ENCODE measurements around the gene PACRG.

PACRG gene

DNA sequence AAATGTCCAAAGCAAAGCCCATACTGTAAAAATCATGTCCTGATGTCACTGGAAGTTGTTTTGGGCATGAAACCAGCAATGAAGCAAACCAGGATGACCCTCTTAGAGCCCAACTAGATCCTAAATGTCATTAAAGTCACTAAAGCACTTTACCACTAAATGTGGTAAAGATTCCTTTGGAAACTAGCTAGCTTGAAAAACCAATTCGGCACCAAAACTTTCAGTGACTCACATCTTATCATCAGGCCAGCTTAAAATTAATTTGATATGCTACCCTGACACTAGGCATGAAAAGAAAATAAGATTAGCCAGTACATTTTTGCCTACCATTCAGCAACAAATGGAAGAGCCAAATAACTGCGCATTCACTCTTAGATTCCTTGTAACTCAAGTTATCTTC is 145.8 kb downstream of the PACRG start:
- DNase-seq, result no peak

DNA sequence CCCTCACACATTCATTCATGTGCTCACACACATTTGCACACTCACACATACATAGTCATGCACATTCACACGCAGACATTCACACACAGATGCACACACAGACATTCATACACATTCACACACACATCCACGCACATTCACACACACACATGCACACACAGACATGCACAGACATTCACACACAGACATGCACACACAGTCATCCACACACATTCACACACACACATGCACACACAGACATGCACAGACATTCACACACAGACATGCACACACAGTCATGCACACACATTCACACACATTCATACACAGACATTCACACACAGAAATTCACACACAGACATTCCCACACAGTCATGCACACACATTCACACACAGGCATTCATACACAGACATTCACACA is 147.3 kb downstream of the PACRG start:
- no peak for DNase-seq

DNA sequence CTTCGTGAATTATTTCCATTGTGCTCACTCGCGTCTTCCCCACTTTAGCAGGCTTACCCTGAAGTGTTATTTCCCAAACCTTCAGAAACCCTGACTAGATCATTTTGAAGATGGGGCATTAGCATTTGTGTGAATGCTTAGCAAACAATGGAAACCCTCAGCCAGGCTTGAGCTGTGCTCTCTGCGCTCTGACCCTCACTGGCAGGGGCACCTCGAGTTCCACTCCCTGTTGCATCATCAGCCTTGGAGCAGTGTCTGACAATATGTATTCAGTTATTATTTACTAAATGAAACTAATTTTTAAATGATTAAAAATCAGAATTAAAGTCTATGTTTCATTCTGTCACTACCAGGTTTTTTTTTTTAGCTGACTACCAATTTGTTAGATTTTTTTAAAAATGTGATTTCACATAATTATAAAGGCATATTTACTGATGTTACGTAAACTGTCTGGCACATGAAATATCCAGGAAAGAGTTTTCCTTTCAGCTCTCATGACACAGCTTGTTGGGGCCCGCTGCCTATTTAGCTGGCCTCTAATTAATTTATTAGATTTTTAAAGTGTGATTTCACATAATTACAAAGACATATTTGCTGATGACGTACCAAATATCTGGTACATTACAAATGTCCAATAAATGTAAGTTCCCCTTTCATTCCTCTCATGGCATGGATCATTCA is 155.2 kb downstream of the PACRG start:
- no peak for DNase-seq

GRCh38 chr6:162887981-162888689 is 160.4 kb downstream of the PACRG start:
- no peak for DNase-seq

- DNase-seq, result no peak
These were observed 161.5 kb downstream of the PACRG start for GRCh38 chr6:162889303-162889702.

GRCh38 chr6:162898011-162898410 is 170.2 kb downstream of the PACRG start:
- DNase-seq, result no peak

DNA sequence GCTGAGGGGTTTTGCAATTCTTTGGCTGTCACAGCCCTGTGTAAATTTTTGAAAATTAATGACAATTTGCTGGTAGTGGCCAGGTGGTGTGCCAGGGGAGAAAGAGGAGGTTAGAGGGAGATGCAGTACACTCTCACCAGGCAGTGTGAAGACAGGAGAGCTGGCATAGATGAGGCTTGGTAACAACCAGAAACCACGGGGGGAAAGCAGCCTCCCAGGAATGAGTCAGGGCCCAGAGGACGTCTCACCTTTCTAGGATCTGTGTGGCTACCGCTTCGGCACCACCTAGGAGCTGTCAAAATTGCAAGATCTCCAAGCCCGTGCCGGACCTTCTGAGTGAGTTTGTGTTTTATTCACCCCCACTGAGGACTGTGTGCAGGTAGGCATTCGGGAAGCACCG is 171.4 kb downstream of the PACRG start:
- no peak for DNase-seq

DNA sequence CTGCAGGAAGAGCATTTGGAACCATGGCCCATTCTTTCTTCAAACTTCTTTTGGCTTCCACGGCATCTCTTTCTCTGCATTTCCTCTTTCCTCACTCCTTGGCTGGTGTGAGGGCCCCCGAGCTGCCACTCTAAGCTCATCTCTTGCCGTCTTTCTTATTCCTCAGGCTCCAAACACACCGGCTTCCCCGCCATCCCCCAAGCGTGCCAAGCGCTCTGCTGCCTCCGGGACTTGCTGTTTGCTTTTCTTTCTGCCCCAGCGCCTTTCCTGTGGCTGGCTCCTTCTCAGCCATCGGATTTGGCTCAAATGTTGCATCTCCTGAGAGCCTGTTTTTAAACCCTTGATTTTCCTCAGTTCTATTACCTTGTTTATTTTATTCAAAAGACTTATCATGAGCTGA is 172.7 kb downstream of the PACRG start:
- no peak for DNase-seq

- no peak for DNase-seq
These were observed 176.4 kb downstream of the PACRG start for GRCh38 chr6:162904069-162904663.

- DNase-seq, result no peak
These were observed 178.7 kb downstream of the PACRG start for GRCh38 chr6:162906479-162906878.

DNA sequence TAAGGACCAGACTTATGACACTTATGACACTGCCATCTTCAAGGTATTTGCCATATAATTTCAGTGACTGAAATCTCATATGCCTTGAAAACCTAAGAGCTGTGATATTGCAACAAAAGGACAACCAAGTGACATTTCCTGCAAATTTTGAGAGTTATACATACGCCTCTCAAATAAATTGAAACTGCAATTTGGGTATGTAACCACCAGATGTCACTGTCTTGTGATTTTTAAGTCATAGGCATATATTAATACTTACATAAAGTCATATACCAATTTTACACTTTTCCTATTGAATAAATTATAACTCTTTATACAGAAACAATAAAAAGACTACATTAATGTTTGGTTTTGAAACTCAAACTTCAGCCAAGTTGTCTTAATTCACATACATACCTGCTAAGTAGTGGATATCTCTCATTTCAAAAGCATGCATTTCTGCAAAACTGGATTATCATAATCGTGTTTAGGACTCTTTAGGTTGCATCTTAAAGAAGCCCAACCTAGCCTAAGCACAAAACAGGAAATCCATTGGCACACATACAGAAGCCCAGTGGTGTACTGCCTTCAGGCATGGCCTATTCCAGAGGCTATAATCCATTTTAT is 180.2 kb downstream of the PACRG start:
- no peak for DNase-seq

GRCh38 chr6:162913206-162913605 is 185.4 kb downstream of the PACRG start:
- no peak for DNase-seq

DNA sequence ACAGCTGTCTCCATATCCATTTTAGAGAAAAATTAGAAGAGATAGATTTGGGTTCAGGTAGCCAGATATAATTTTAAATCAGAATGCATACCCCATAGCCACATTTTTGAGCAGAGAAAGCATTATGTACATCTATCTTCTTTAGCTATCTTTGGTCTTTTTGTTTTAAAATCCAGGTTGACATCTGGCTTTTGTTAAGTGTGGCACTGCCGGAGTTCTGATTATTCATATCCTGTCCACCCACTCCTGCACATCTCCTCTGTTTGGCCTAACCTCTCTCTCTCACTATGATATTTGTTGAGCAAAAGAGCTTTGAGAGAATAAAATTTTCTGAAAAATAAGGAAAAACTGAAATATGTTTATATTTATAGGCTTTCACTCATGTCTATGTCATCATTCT is 189.7 kb downstream of the PACRG start:
- DNase-seq, result no peak

- DNase-seq, result no peak
These were observed 193.3 kb downstream of the PACRG start for GRCh38 chr6:162921062-162921461.

GRCh38 chr6:162921510-162922040 is 193.8 kb downstream of the PACRG start:
- no peak for DNase-seq

DNA sequence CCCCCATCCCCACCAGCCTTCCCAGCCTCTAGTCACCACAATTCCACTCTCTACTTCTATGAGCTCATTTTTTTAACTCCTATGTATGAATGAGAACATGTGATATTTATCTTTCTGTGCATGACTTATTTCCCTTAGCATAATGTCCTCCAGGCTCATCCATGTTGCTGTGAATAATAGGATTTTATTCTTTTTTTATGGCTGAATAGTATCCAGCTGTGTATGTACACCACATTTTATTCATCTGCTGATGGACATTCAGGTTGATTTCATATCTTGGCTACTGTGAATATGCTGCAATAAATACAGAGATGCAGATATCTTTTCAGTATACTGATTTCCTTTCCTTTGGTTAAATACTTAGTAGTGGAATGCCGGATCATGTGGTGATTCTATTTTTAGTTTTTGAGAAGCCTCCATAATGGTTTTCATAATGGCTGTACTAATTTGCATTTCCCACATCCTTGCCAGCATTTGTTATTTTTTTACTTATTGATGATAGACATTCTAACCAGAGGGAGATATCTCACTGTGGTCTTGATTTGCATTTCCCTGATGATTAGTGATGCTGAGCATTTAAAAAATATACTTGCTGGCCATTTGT is 194.9 kb downstream of the PACRG start:
- DNase-seq, result no peak

DNA sequence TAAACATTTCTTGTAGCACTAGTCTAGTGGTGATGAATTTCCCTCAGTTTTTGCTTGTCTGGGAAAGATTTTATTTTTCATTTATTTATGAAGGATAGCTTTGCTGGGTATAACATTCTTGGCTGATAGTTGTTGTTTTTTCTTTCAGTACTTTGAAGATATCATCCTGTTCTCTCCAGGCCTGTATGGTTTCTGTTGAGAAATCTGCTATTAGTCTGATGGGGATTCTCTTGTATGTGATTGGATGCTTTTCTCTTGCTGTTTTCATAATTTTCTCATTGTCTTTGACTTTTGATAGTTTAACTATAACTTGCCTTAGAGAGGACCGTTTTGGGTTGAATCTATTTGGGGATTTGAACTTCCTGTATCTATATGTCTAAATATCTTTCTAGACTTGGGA is 207.1 kb downstream of the PACRG start:
- DNase-seq, result no peak

DNA sequence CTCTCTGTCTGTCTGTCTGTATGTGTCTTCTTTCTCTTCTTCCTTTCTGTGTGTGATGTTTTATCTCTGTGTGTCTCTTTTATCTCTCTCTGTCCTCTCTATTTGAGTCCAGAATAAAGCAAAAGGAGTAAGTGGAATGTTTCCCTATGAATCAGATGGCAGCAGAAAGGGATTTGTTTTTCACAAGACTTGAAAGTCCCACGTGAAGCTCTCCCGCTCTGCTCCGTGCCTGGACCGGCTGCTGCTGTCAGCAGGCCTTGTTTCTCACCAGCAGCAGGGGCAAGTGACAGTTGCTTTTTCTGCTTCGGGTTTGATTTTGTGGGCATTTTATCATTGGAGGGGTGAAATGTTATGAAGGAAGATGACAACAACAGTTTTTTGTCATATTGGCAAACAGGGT is 212.7 kb downstream of the PACRG start:
- DNase-seq, result no peak

- DNase-seq, result no peak
These were observed 213.4 kb downstream of the PACRG start for GRCh38 chr6:162941128-162941527.

GRCh38 chr6:162942866-162943265 is 215.1 kb downstream of the PACRG start:
- DNase-seq, result no peak

- DNase-seq, result no peak
These were observed 215.6 kb downstream of the PACRG start for GRCh38 chr6:162943369-162943768.

GRCh38 chr6:162951164-162951743 is 223.5 kb downstream of the PACRG start:
- no peak for DNase-seq

- no peak for DNase-seq
These were observed 224.6 kb downstream of the PACRG start for GRCh38 chr6:162952423-162952822.
